ENCODE measurements around the gene OPN5. TPM values are rescaled to one million over a fixed set of nuclear protein-coding genes. Genes with fewer than 3 reads are reported as not detected.

Gene OPN5
- total RNA-seq, 4 donors from 2014 or later = not detected

DNA sequence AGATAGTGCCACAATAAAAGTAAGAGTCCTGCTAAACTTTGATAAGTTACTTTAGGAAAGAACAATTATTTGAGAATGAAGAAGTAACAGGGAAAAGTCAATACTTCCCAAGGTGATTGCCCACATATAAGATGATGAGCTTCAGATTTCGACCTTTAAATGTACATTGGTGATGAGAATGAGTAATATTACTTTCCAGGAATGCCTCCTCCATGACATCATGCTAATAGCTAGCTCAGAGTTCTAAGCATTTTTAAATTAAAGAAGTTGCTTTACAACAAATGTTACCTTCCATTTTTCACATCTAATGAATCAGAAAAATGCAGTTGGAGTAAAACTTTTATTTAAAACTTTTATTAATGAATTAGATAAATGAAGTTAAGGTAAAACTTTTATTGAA is 22.5 kb upstream of the OPN5 start:
- no peaks in the 10 kb centered on the region for H3K4me1 ChIP-seq
- no peaks in the 10 kb centered on the region for H3K27me3 ChIP-seq
- no peak for DNase-seq
- no peak overlapping the region for H3K4me3 ChIP-seq
- no peak overlapping the region for H3K27ac ChIP-seq
- no peaks in the 10 kb centered on the region for H3K36me3 ChIP-seq
- no peak for TF ChIP-seq POLR2A (IDR thresholded peaks at IDR 0.05)
- no peak for TF ChIP-seq CTCF (IDR thresholded peaks at IDR 0.05)
- H3K9me3 ChIP-seq = no peaks in the 10 kb centered on the region

DNA sequence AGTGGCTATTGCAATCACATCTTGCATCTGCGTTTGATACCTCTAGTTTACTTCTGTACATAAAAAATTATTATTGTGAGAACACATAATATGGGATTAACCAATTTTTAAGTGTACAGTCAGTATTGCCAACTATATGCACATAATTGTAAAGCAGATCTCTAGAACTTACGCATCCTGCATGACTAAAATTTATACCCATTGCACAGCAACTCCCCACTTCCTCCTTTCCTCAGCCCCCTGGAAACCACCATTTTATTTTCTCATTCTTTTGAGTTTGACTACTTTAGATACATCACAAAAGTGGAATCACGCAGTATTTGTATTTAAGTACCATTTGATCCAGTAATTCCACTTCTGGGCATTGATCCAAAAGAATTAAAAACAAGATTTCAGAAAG is 19.3 kb upstream of the OPN5 start:
- no peaks in the 10 kb centered on the region for H3K4me1 ChIP-seq
- H3K27ac ChIP-seq = no peak overlapping the region
- no peaks in the 10 kb centered on the region for H3K9me3 ChIP-seq
- TF ChIP-seq POLR2A (IDR thresholded peaks at IDR 0.05) = no peak
- H3K4me3 ChIP-seq = no peak overlapping the region
- H3K36me3 ChIP-seq = no peaks in the 10 kb centered on the region
- no peak for DNase-seq
- H3K27me3 ChIP-seq = no peaks in the 10 kb centered on the region

- Histone ChIP-seq H3K27ac (no peak overlapping the region), H3K27me3 (no peaks in the 10 kb centered on the region), H3K4me1 (no peaks in the 10 kb centered on the region), H3K36me3 (no peaks in the 10 kb centered on the region), H3K4me3 (no peak overlapping the region), H3K9me3 (no peaks in the 10 kb centered on the region)
- no peak for DNase-seq
- TF ChIP-seq CTCF (IDR thresholded peaks at IDR 0.05) (no peak), POLR2A (IDR thresholded peaks at IDR 0.05) (no peak)
Measured at GRCh38 chr6:47766445-47766844, 15.4 kb upstream of the OPN5 start.

- DNase-seq = no peak
- Histone ChIP-seq H3K27me3 (no peaks in the 10 kb centered on the region), H3K9me3 (no peaks in the 10 kb centered on the region), H3K4me3 (no peak overlapping the region), H3K36me3 (no peaks in the 10 kb centered on the region), H3K27ac (no peak overlapping the region), H3K4me1 (no peaks in the 10 kb centered on the region)
- TF ChIP-seq CTCF (IDR thresholded peaks at IDR 0.05) (no peak), POLR2A (IDR thresholded peaks at IDR 0.05) (no peak)
Measured at GRCh38 chr6:47767102-47767501, 14.7 kb upstream of the OPN5 start.

- DNase-seq = no peak
- Histone ChIP-seq H3K27ac (no peak overlapping the region), H3K27me3 (no peaks in the 10 kb centered on the region), H3K9me3 (no peaks in the 10 kb centered on the region), H3K4me1 (no peaks in the 10 kb centered on the region), H3K36me3 (no peaks in the 10 kb centered on the region), H3K4me3 (no peak overlapping the region)
- TF ChIP-seq CTCF (IDR thresholded peaks at IDR 0.05) = no peak
- no peak for TF ChIP-seq POLR2A (IDR thresholded peaks at IDR 0.05)
Measured at GRCh38 chr6:47769982-47770381, 11.8 kb upstream of the OPN5 start.

- H3K9me3 ChIP-seq = no peaks in the 10 kb centered on the region
- TF ChIP-seq POLR2A (IDR thresholded peaks at IDR 0.05) (no peak), CTCF (IDR thresholded peaks at IDR 0.05) (no peak)
Measured at GRCh38 chr6:47772359-47772758, 9.5 kb upstream of the OPN5 start.

More at GRCh38 chr6:47772359-47772758, 9.5 kb upstream of the OPN5 start:
- Histone ChIP-seq H3K27ac (no peak overlapping the region), H3K36me3 (no peaks in the 10 kb centered on the region), H3K4me1 (no peaks in the 10 kb centered on the region), H3K27me3 (no peaks in the 10 kb centered on the region), H3K4me3 (no peak overlapping the region)
- DNase-seq = no peak
